AG09319 (cell line): Measurements from ENCODE around the gene SLC1A1.

ENCODE experiments used
- DNase-seq: peaks from one replicate; pipeline ENCODE4 v3.0.0-alpha.2; 2010; ENCODE audit warnings: low read depth; ENCODE audit errors: extremely low read depth
- TF ChIP-seq, protein P1 (sequence below): IDR thresholded peaks from 2 replicates; pipeline ENCODE4 v1.5.1; 2011; ENCODE audit warnings: low read depth, mild to moderate bottlenecking, inconsistent platforms, low read length, moderate library complexity

The SLC1A1 gene

GRCh38 chr9:4559261-4560182 lies 69.3 kb downstream of the SLC1A1 start:
- TF ChIP-seq, protein P1, sequence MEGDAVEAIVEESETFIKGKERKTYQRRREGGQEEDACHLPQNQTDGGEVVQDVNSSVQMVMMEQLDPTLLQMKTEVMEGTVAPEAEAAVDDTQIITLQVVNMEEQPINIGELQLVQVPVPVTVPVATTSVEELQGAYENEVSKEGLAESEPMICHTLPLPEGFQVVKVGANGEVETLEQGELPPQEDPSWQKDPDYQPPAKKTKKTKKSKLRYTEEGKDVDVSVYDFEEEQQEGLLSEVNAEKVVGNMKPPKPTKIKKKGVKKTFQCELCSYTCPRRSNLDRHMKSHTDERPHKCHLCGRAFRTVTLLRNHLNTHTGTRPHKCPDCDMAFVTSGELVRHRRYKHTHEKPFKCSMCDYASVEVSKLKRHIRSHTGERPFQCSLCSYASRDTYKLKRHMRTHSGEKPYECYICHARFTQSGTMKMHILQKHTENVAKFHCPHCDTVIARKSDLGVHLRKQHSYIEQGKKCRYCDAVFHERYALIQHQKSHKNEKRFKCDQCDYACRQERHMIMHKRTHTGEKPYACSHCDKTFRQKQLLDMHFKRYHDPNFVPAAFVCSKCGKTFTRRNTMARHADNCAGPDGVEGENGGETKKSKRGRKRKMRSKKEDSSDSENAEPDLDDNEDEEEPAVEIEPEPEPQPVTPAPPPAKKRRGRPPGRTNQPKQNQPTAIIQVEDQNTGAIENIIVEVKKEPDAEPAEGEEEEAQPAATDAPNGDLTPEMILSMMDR, result no peak
- no peak for DNase-seq

GRCh38 chr9:4563105-4563504 lies 72.8 kb downstream of the SLC1A1 start:
- DNase-seq, result no peak
- TF ChIP-seq, protein P1, result no peak

- TF ChIP-seq, protein P1, result no peak
- DNase-seq, result no peak
These were observed 76.5 kb downstream of the SLC1A1 start for GRCh38 chr9:4566806-4567205.

DNA sequence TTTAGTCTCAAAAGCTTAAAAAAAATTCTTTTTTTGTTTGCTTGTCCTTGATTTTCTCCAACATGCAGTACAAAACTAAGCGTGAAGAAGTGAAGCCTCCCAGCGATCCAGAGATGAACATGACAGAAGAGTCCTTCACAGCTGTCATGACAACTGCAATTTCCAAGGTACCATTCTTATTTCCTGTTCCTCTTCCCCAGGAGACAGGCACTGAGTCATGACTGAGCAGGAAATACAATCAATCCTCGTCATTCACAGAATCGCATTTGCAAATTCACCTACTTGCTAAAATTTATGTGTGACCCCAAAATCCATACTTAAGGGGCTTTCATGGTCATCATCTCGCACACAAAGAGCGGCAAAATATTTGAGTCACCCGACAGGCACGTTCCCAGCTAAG lies 77.3 kb downstream of the SLC1A1 start:
- TF ChIP-seq, protein P1, result no peak
- no peak for DNase-seq

DNA sequence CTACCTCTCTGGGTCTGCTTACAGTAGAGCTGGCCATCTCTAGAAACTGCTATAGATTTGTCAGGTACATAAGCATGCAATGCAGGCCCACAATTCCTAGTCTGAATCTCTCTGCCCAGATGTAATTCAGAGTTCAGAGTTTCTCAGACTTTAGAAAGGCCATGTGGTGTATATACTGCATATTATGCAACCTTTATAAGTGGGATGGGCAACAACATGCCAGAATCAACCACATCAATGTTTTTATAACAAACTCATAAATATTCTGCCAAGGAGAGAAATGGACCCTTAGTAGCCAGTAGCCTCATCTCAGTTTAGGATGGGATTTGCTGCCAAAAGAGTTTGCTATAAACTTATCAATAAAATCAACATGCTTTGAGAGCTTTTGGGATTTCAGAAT lies 78.8 kb downstream of the SLC1A1 start:
- TF ChIP-seq, protein P1, result no peak
- DNase-seq, result no peak

GRCh38 chr9:4572184-4572826 lies 82.0 kb downstream of the SLC1A1 start:
- TF ChIP-seq, protein P1, result no peak
- DNase-seq, result no peak

GRCh38 chr9:4573176-4573575 lies 82.9 kb downstream of the SLC1A1 start:
- TF ChIP-seq, protein P1, result no peak
- no peak for DNase-seq
